Calu3 (cell line): ENCODE measurements around the gene KCNH2. TPM values are rescaled to one million over a fixed set of nuclear protein-coding genes. Genes with fewer than 3 reads are reported as not detected.

Experiments
- BruUV-seq: library from RNA; stranded (reverse); fragments of 400-500 nt; replicated peaks from 2 replicates; lab custom pipeline; 2021; lab: Mats Ljungman, UMichigan
- CTCF ChIA-PET: fragments of 300-600 bp; sonication (Branson Sonifier 250); formaldehyde crosslinking; loops from one replicate; lab custom pipeline; 2022; ENCODE audit warnings: antibody characterized with exemption; lab: Charles Lee
- DNase-seq: peaks from one replicate; pipeline ENCODE4 v3.0.0; 2022
- H3K27ac Mint-ChIP-seq: one replicate; pipeline ENCODE4 v1.8.0; 2022; ENCODE audit warnings: mixed read lengths; ENCODE audit not compliant: unreplicated experiment
- H3K27me3 Mint-ChIP-seq: one replicate; pipeline ENCODE4 v1.8.0; 2022; ENCODE audit warnings: mixed read lengths; ENCODE audit not compliant: unreplicated experiment
- H3K36me3 Mint-ChIP-seq: one replicate; pipeline ENCODE4 v1.8.0; 2022; ENCODE audit warnings: mild to moderate bottlenecking, moderate library complexity, mixed read lengths; ENCODE audit not compliant: insufficient read depth, unreplicated experiment
- H3K4me1 Mint-ChIP-seq: one replicate; pipeline ENCODE4 v1.8.0; 2022; ENCODE audit warnings: mild to moderate bottlenecking, low read depth, mixed read lengths; ENCODE audit not compliant: unreplicated experiment
- H3K4me3 Mint-ChIP-seq: one replicate; pipeline ENCODE4 v1.8.0; 2022; ENCODE audit warnings: mild to moderate bottlenecking, low read depth, moderate library complexity, mixed read lengths; ENCODE audit not compliant: unreplicated experiment
- H3K9me3 Mint-ChIP-seq: one replicate; pipeline ENCODE4 v1.8.0; 2022; ENCODE audit warnings: low read depth, mixed read lengths; ENCODE audit not compliant: unreplicated experiment
- intact Hi-C: fragments of 100-400 bp; cut with micrococcal nuclease; formaldehyde crosslinking; loops from one replicate; pipeline ENCODE4 v1.10.0; 2022; ENCODE audit not compliant: unreplicated experiment
- total RNA-seq: library from RNA; stranded (reverse); gene quantifications from 2 replicates; pipeline ENCODE4 v1.2.3, GENCODE V29; 2022
- TF ChIP-seq, protein P1 (sequence below): fragments of 200-600 bp; IDR thresholded peaks from one replicate; pipeline ENCODE4 v1.8.0; 2022; ENCODE audit warnings: antibody characterized with exemption; ENCODE audit not compliant: unreplicated experiment

The KCNH2 gene
- total RNA-seq, 1 experiment from 2014 or later: 0.45 TPM

DNA sequence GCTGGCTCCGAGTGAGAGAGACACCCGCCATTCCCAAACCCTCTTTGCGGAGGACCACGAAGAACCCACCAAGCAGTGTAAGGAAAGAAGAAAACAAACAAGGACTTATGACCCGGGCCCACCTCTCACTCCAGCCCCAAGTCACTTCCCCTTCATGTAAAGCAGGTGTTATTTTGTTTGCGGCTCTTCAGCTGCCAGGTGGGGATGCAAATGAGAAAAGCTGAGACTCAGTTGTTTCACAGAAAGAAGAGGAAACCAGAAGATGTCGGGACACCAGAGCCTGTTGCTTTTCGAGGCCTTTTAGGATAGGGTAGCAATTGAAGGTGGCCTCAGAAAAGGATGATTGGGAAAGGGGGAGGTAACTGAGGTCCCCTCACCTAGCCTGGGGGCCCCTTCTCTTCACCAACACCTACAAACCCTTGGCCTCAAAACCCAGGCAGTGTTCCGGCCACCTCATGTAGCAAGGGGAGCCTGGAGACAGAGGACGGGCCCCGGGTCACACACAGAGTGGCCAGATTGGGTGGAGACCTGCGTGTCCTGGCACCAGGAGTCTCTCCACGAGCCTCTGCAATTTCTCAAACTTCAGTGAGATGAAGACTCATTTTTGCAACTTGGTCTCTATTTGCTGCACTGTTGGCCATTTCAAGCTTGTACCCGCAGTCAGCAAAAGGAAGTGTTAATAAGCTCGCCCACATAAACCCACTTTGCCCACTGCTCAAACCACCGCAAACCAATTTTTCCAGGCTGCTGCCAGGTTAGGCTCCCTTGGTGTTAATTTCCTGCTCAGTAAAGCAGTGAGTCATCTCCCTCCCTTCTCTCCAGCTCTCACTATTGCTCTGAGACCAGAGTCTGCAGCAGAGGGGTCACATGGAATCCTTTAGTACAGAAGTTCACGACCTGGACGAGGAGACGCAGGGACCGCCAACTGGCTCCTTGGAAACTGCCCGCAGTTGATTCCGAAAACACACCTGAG is 80.3 kb downstream of the KCNH2 start:
- H3K9me3 Mint-ChIP-seq: peaks cover 5% of the 10 kb centered on the region
- H3K27ac Mint-ChIP-seq: no peak overlapping the region
- no peak for DNase-seq
- no TSS peak for BruUV-seq
- peaks cover 31% of the 10 kb centered on the region for H3K27me3 Mint-ChIP-seq
- H3K4me1 Mint-ChIP-seq: peaks cover 59% of the 10 kb centered on the region
- peaks cover 10% of the 10 kb centered on the region for H3K36me3 Mint-ChIP-seq
- peak overlapping the region; percentile 22 for H3K4me3 Mint-ChIP-seq
- intact Hi-C loops: loop anchor here (1.0 to 5.0 kb wide), 3 partner anchors 50 to 215 kb away; no protein-coding TSS in a partner anchor
- CTCF ChIA-PET: interaction anchor here (0.9 to 1.7 kb wide), 3 partner anchors 19 to 65 kb away, joined by 3 to 5 read pairs (median 4); no protein-coding TSS in a partner anchor
- TF ChIP-seq, protein P1, sequence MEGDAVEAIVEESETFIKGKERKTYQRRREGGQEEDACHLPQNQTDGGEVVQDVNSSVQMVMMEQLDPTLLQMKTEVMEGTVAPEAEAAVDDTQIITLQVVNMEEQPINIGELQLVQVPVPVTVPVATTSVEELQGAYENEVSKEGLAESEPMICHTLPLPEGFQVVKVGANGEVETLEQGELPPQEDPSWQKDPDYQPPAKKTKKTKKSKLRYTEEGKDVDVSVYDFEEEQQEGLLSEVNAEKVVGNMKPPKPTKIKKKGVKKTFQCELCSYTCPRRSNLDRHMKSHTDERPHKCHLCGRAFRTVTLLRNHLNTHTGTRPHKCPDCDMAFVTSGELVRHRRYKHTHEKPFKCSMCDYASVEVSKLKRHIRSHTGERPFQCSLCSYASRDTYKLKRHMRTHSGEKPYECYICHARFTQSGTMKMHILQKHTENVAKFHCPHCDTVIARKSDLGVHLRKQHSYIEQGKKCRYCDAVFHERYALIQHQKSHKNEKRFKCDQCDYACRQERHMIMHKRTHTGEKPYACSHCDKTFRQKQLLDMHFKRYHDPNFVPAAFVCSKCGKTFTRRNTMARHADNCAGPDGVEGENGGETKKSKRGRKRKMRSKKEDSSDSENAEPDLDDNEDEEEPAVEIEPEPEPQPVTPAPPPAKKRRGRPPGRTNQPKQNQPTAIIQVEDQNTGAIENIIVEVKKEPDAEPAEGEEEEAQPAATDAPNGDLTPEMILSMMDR: no peak

DNA sequence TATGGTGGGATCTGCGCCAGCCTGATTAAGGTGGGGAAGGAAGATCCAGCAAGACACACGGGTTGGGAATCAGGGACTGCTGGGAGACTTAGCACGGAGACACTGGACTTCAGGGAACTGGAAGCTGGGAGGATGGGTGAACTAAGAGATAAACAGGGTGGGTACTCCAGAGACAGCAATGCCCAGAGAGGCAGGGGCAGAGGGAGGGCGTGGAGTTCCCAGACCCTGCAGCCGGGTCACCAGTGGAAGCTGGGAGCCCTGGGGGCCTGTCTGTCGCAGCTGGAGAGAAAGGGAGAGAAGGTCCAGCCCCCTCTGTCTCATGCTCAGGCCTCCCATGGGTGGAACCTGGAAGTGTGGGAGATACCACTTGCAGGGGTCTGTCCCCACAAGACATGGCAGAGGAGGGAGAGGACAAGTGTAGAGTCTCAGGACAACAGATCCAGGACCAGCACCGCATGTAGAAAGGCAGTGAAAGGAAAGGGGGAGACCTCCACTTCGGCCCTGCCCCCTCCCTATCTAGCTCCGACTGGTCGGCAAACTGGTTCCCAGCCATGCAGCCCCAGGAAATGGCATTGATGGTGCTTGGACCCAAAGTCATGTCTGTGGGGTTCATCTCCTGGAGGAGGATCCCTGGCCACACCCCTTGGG is 81.4 kb downstream of the KCNH2 start:
- H3K36me3 Mint-ChIP-seq: peaks cover 10% of the 10 kb centered on the region
- H3K4me1 Mint-ChIP-seq: peaks cover 50% of the 10 kb centered on the region
- H3K4me3 Mint-ChIP-seq: no peak overlapping the region
- CTCF ChIA-PET: no interaction called here
- intact Hi-C loops: loop anchor here (5.0 kb wide), 2 partner anchors 91 to 216 kb away; no protein-coding TSS in a partner anchor
- TF ChIP-seq, protein P1: no peak
- no peak overlapping the region for H3K27ac Mint-ChIP-seq
- no peak for DNase-seq
- H3K9me3 Mint-ChIP-seq: peaks cover 5% of the 10 kb centered on the region
- H3K27me3 Mint-ChIP-seq: peaks cover 31% of the 10 kb centered on the region
- BruUV-seq: no TSS peak

DNA sequence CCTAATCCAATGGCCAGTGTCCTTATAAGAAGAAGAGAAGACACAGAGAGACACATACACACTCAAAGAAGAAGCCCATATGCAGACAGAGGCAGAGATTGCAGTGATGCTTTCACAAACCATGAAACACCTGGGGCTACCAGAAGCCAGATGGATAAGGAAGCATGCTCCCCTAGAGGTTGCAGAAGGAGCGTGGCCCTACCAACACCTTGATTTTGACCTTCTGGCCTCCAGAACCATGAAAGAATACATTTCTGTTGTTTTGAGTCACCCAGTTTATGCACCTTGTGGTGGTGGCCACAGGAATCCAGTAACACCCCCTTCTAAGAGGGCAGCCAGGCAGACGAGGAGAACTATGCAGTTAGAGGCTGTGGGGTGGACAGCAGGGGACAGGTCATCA is 82.3 kb downstream of the KCNH2 start:
- H3K4me3 Mint-ChIP-seq: no peak overlapping the region
- no TSS peak for BruUV-seq
- peaks cover 41% of the 10 kb centered on the region for H3K4me1 Mint-ChIP-seq
- intact Hi-C loops: loop anchor here (5.0 kb wide), 2 partner anchors 91 to 216 kb away; no protein-coding TSS in a partner anchor
- CTCF ChIA-PET: no interaction called here
- H3K27me3 Mint-ChIP-seq: peaks cover 31% of the 10 kb centered on the region
- no peak overlapping the region for H3K27ac Mint-ChIP-seq
- H3K36me3 Mint-ChIP-seq: peaks cover 10% of the 10 kb centered on the region
- TF ChIP-seq, protein P1: no peak
- DNase-seq: no peak
- peaks cover 5% of the 10 kb centered on the region for H3K9me3 Mint-ChIP-seq

Other genes with a start within 250 kb of the KCNH2 start
- gene GIMAP5, start 240.9 kb downstream of the KCNH2 start, total RNA-seq: not detected in 2 replicates
- 3.1 and 7.3 TPM in 2 replicates for gene TMEM176B, start 178.0 kb downstream of the KCNH2 start, total RNA-seq
- 1.5 and 6.1 TPM in 2 replicates for gene TMEM176A, start 177.6 kb downstream of the KCNH2 start, total RNA-seq
- 1.2 and 1.8 TPM in 2 replicates for gene AOC1, start 125.8 kb downstream of the KCNH2 start, total RNA-seq
- gene NOS3, start 12.7 kb upstream of the KCNH2 start, total RNA-seq: 0.71 and 1.1 TPM in 2 replicates
- 7.9 and 17.7 TPM in 2 replicates for gene ATG9B, start 46.2 kb upstream of the KCNH2 start, total RNA-seq
- 40.2 and 42.3 TPM in 2 replicates for gene ABCB8, start 50.1 kb upstream of the KCNH2 start, total RNA-seq
- 11.7 and 13.6 TPM in 2 replicates for gene ASIC3, start 70.2 kb upstream of the KCNH2 start, total RNA-seq
- 23.5 and 24.6 TPM in 2 replicates for gene CDK5, start 79.6 kb upstream of the KCNH2 start, total RNA-seq
- gene SLC4A2, start 81.3 kb upstream of the KCNH2 start, total RNA-seq: 194 and 209 TPM in 2 replicates
- gene FASTK, start 102.5 kb upstream of the KCNH2 start, total RNA-seq: 113 and 121 TPM in 2 replicates
- 49.9 and 51.2 TPM in 2 replicates for gene TMUB1, start 105.2 kb upstream of the KCNH2 start, total RNA-seq
- gene AGAP3, start 108.2 kb upstream of the KCNH2 start, total RNA-seq: 67.4 and 73.4 TPM in 2 replicates
- not detected in 2 replicates for gene GBX1, start 189.4 kb upstream of the KCNH2 start, total RNA-seq
- not detected in 2 replicates for gene ASB10, start 208.9 kb upstream of the KCNH2 start, total RNA-seq
- not detected in 2 replicates for gene H2BK1, start 232.2 kb upstream of the KCNH2 start, total RNA-seq
- gene ABCF2, start 248.9 kb upstream of the KCNH2 start, total RNA-seq: 43.0 and 49.7 TPM in 2 replicates